Mucosa of descending colon (tissue), 3 donors: Measurements from ENCODE around the gene UBXN2A. TPM values are rescaled to one million over a fixed set of nuclear protein-coding genes. Genes with fewer than 3 reads are reported as not detected.
"Not testable (repeated sequence)": the region's sequence is repeated elsewhere in the genome, so short reads cannot be mapped to it uniquely, and the experiment has no call there.

Experiments
- ATAC-seq: fragments of 200-7000 bp; cut with Tn5 transposase; one replicate; pipeline ENCODE4 v1.9.1; 2020; ENCODE audit warnings: mild to moderate bottlenecking, moderate library complexity
- DNase-seq, 3 donors: peaks; one replicate each; pipeline ENCODE4 v3.0.0-alpha.2; 2020
- H3K36me3 ChIP-seq: fragments of 200-600 bp; one replicate; pipeline ENCODE4 v1.8.0; 2021; ENCODE audit warnings: low read depth, mild to moderate bottlenecking
- H3K4me1 ChIP-seq: fragments of 200-600 bp; one replicate; pipeline ENCODE4 v1.8.0; 2021; ENCODE audit warnings: low read depth, mild to moderate bottlenecking
- H3K4me3 ChIP-seq: fragments of 200-600 bp; one replicate; pipeline ENCODE4 v1.8.0; 2021; ENCODE audit warnings: mild to moderate bottlenecking
- H3K9me3 ChIP-seq: fragments of 200-600 bp; one replicate; pipeline ENCODE4 v1.8.0; 2021; ENCODE audit warnings: mild to moderate bottlenecking
- CTCF ChIP-seq: fragments of 200-600 bp; IDR thresholded peaks from one replicate; pipeline ENCODE4 v1.8.0; 2022; ENCODE audit warnings: antibody characterized with exemption, mild to moderate bottlenecking
- intact Hi-C, 2 donors: fragments of 100-400 bp; cut with DNase I in 1 of 2; cut with micrococcal nuclease in 1 of 2; formaldehyde crosslinking; loops; one replicate each; pipeline versions ENCODE4 v1.11.0 to v1.11.1; 2022; cut with DNase I, micrococcal nuclease
- total RNA-seq, 3 donors: library from RNA; stranded (reverse); fragmentation: NEBNext Ultra II Directional in 2 of 3; extraction: Animal tissue kit (Norgen Biotek cat#: 25700) in 2 of 3; gene quantifications; one replicate each; pipeline versions ENCODE4 v1.2.1 to v1.2.4, GENCODE V29; 2021 to 2023
- donor health status: DM: no; HTN: no; CAD: no; lungs with moderate emphysema.
- donor health status: DM: no; HTN: no; CAD: no.
- donor health status: DM: no; HTN: yes; CAD: no.

UBXN2A gene
- total RNA-seq, 3 donors from 2014 or later: 12.9 to 23.9 (median 13.1) TPM

GRCh38 chr2:23944527-23944926 is 4.3 kb downstream of the UBXN2A start:
- H3K4me1 ChIP-seq: peaks cover 2% of the 10 kb centered on the region
- ATAC-seq (no peak), DNase-seq (no peak)
- TF ChIP-seq CTCF: no peak
- no peak overlapping the region for H3K4me3 ChIP-seq
- no peaks in the 10 kb centered on the region for H3K36me3 ChIP-seq
- intact Hi-C loops: no loop called here
- no peaks in the 10 kb centered on the region for H3K9me3 ChIP-seq

- DNase-seq (no peak), ATAC-seq (no peak)
- intact Hi-C loops: no loop called here
- no peaks in the 10 kb centered on the region for H3K36me3 ChIP-seq
- H3K4me3 ChIP-seq: no peak overlapping the region
- no peaks in the 10 kb centered on the region for H3K9me3 ChIP-seq
- peaks cover 2% of the 10 kb centered on the region for H3K4me1 ChIP-seq
- TF ChIP-seq CTCF: no peak
These were observed 4.7 kb downstream of the UBXN2A start for GRCh38 chr2:23944976-23945375.

- TF ChIP-seq CTCF: no peak
- Histone ChIP-seq H3K4me1 (peaks cover 2% of the 10 kb centered on the region), H3K9me3 (no peaks in the 10 kb centered on the region), H3K4me3 (no peak overlapping the region), H3K36me3 (no peaks in the 10 kb centered on the region)
- ATAC-seq (no peak), DNase-seq (no peak)
- intact Hi-C loops: no loop called here
These were observed 7.1 kb downstream of the UBXN2A start for GRCh38 chr2:23947350-23947749.

GRCh38 chr2:23952558-23952957 is 12.3 kb downstream of the UBXN2A start:
- DNase-seq, H3K4me3 ChIP-seq, H3K4me1 ChIP-seq, H3K9me3 ChIP-seq, intact Hi-C loops, ATAC-seq, H3K36me3 ChIP-seq: not testable (repeated sequence)

- intact Hi-C loops: no loop called here
- ATAC-seq (no peak), DNase-seq (no peak)
- TF ChIP-seq CTCF: no peak
- no peaks in the 10 kb centered on the region for H3K4me1 ChIP-seq
- H3K4me3 ChIP-seq: no peak overlapping the region
- no peaks in the 10 kb centered on the region for H3K36me3 ChIP-seq
- H3K9me3 ChIP-seq: no peaks in the 10 kb centered on the region
These were observed 13.4 kb downstream of the UBXN2A start for GRCh38 chr2:23953625-23954024.

- no peaks in the 10 kb centered on the region for H3K4me1 ChIP-seq
- no peak for ATAC-seq
- H3K36me3 ChIP-seq: no peaks in the 10 kb centered on the region
- intact Hi-C loops: no loop called here
- TF ChIP-seq CTCF: no peak
- DNase-seq: no peak
- H3K9me3 ChIP-seq: no peaks in the 10 kb centered on the region
- no peak overlapping the region for H3K4me3 ChIP-seq
These were observed 14.2 kb downstream of the UBXN2A start for GRCh38 chr2:23954325-23955014.
